BE2C (cell line): ENCODE measurements around the gene NAGPA.

Experiments
- DNase-seq: peaks from one replicate; pipeline ENCODE4 v3.0.0-alpha.2; 2020
- H3K27me3 ChIP-seq: fragments of 250-450 bp; sonication (Bioruptor Pico); 2 replicates; pipeline ENCODE4 v1.5.1; 2020; ENCODE audit warnings: mild to moderate bottlenecking
- H3K36me3 ChIP-seq: fragments of 250-450 bp; sonication (Bioruptor Pico); 2 replicates; pipeline ENCODE4 v1.5.1; 2020; ENCODE audit warnings: mild to moderate bottlenecking
- H3K4me1 ChIP-seq: fragments of 250-450 bp; sonication (Bioruptor Pico); 2 replicates; pipeline ENCODE4 v1.5.1; 2020
- H3K4me3 ChIP-seq: 2 replicates; pipeline ENCODE4 v1.5.1; 2011; ENCODE audit warnings: low read depth, low read length
- H3K9me3 ChIP-seq: fragments of 250-450 bp; sonication (Bioruptor Pico); 2 replicates; pipeline ENCODE4 v1.5.1; 2020
- TF ChIP-seq, protein P1 (sequence below): IDR thresholded peaks from 2 replicates; pipeline ENCODE4 v1.5.1; 2012; ENCODE audit warnings: mild to moderate bottlenecking, low read depth, low read length

NAGPA gene

DNA sequence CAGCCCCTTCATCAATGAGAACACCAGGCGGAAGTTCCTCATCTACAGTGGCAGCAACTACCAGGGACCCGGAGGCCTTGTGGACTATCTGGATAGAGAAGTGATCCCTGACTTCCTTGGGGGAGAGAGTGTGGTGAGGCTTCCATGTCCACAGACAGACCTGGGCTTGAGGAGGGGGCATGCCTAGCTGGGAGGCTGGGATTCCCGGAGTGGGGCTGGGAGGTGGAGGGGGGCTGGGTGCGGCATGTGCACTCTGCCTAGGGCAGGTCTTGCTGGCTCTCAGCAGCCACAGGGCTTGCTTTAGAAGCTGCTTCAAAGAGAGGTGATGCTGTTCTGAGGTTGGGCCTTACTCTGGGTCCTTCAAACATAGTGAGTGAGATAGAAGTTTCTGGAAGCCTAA is 27.8 kb downstream of the NAGPA start:
- DNase-seq = no peak
- TF ChIP-seq, protein P1, sequence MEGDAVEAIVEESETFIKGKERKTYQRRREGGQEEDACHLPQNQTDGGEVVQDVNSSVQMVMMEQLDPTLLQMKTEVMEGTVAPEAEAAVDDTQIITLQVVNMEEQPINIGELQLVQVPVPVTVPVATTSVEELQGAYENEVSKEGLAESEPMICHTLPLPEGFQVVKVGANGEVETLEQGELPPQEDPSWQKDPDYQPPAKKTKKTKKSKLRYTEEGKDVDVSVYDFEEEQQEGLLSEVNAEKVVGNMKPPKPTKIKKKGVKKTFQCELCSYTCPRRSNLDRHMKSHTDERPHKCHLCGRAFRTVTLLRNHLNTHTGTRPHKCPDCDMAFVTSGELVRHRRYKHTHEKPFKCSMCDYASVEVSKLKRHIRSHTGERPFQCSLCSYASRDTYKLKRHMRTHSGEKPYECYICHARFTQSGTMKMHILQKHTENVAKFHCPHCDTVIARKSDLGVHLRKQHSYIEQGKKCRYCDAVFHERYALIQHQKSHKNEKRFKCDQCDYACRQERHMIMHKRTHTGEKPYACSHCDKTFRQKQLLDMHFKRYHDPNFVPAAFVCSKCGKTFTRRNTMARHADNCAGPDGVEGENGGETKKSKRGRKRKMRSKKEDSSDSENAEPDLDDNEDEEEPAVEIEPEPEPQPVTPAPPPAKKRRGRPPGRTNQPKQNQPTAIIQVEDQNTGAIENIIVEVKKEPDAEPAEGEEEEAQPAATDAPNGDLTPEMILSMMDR = no peak
- Histone ChIP-seq H3K36me3 (no peaks in the 10 kb centered on the region), H3K4me3 (no peak overlapping the region), H3K4me1 (no peaks in the 10 kb centered on the region), H3K9me3 (no peaks in the 10 kb centered on the region; the same call in 1 of the 2 replicates), H3K27me3 (peaks cover 34% of the 10 kb centered on the region)

DNA sequence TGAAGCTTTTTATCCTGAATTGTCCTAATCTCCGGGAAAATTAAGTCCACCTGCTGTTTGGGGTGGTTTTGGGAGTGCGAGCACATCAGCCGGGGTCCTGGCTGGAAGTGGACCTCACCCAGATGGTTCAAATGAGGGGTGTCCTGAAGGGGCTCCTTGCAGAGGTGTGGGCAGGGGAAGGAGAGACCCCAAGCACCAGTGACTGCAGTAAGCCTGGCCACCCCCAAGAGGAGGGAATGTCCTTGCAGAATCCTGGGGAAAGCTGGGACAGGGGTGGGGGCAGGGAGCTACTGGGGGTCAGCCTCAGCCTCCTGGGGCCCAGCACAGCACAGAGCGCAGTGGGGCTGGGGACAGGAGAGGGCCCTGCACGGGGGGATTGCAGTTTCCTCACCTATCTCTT is 29.4 kb downstream of the NAGPA start:
- H3K27me3 ChIP-seq = peaks cover 27% of the 10 kb centered on the region
- TF ChIP-seq, protein P1 = no peak

DNA sequence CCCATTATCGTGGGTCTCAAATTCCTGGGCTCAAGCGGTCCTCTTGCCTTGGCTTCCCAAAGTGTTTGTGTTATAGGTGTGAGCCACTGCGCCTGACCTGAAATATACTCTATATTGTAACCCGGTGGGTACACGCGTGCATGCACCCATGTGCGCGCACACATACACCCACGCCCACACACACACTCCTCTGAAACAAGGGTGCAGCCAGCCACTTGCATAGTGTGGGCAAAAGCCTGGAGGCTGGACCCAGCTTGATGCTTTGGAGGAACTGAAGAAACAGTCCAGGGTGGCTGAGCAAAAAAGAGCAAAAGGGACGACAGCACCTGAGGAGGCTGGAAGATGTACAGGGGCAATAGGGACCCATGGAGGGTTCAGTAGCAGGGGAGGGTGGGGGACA is 29.9 kb downstream of the NAGPA start:
- Histone ChIP-seq H3K36me3 (no peaks in the 10 kb centered on the region), H3K9me3 (no peaks in the 10 kb centered on the region), H3K4me1 (no peaks in the 10 kb centered on the region), H3K27me3 (peaks cover 22% of the 10 kb centered on the region), H3K4me3 (no peak overlapping the region)
- TF ChIP-seq, protein P1 = no peak
- DNase-seq = no peak

More for the DNA sequence above, 29.4 kb downstream of the NAGPA start:
- Histone ChIP-seq H3K4me3 (no peak overlapping the region), H3K4me1 (no peaks in the 10 kb centered on the region), H3K36me3 (no peaks in the 10 kb centered on the region), H3K9me3 (no peaks in the 10 kb centered on the region)
- no peak for DNase-seq

DNA sequence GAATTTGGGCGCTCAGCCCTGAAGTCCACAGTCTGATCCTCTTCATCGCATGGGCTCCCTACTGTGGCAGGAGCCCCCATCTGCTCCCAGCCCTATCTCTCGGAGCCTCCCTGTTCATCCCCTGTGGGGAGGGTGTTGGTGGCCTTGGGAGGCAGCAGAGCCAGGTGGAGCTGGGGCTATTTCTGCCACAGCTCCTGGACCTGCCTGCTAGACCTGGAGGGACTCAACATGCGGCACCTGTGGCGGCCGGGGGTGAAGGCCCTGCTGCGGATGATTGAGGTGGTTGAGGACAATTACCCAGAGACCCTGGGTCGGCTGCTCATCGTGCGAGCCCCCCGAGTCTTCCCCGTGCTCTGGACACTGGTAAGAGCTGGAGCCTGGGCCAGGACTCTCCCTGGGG is 30.5 kb downstream of the NAGPA start:
- DNase-seq = no peak
- H3K4me3 ChIP-seq = no peak overlapping the region
- no peaks in the 10 kb centered on the region for H3K4me1 ChIP-seq
- no peaks in the 10 kb centered on the region for H3K9me3 ChIP-seq
- H3K27me3 ChIP-seq = peaks cover 16% of the 10 kb centered on the region
- H3K36me3 ChIP-seq = no peaks in the 10 kb centered on the region
- TF ChIP-seq, protein P1 = no peak

DNA sequence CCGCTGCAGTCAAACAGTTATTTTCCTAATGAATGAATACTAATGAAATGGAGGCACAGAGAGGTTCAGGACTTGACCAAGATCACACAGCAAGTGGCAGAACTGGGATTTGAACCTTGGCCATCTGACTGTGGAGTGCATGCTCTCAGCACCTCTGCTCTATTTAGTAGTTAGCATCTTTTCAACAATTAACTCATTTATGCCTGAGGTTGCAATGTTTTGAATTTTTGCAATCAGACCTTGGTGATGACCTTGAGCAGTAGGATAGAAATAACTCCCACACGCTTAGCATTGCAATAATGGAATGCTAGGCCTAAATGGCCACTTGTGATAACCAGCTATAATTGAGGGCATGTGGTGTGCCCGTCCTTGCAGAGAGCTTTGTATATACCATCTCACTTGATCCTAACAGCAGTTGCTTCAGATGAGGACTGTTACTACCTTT is 31.0 kb downstream of the NAGPA start:
- TF ChIP-seq, protein P1 = no peak
- Histone ChIP-seq H3K9me3 (no peaks in the 10 kb centered on the region), H3K36me3 (no peaks in the 10 kb centered on the region), H3K27me3 (peaks cover 13% of the 10 kb centered on the region), H3K4me3 (no peak overlapping the region), H3K4me1 (no peaks in the 10 kb centered on the region)
- no peak for DNase-seq

DNA sequence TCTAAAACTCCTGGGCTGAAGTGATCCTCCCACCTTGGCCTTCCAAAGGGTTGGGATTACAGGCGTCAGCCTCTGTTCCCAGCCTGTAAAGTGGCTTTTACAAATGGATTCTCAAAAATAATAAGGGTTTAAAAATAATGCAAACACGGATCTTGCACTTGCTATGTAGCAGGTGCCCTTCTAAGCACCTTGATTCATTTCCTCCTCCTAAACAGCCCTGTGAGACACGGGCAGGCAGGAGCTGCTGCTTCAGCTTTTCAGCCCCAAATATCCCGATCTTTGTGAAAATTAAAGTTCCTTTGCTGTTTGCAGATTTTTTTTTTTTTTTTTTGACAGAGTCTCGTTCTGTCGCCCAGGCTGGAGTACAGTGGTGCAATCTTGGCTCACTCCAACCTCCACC is 31.7 kb downstream of the NAGPA start:
- DNase-seq = no peak
- no peaks in the 10 kb centered on the region for H3K4me1 ChIP-seq
- no peak overlapping the region for H3K4me3 ChIP-seq
- H3K27me3 ChIP-seq = peaks cover 12% of the 10 kb centered on the region
- TF ChIP-seq, protein P1 = no peak
- no peaks in the 10 kb centered on the region for H3K9me3 ChIP-seq
- no peaks in the 10 kb centered on the region for H3K36me3 ChIP-seq
